ENCODE results near the gene RBM10. TPM values are rescaled to one million over a fixed set of nuclear protein-coding genes. Genes with fewer than 3 reads are reported as not detected.

The RBM10 gene
- total and polyA plus RNA-seq, 3 donors from 2014 or later: 20.4 to 41.3 (median 28.5) TPM

DNA sequence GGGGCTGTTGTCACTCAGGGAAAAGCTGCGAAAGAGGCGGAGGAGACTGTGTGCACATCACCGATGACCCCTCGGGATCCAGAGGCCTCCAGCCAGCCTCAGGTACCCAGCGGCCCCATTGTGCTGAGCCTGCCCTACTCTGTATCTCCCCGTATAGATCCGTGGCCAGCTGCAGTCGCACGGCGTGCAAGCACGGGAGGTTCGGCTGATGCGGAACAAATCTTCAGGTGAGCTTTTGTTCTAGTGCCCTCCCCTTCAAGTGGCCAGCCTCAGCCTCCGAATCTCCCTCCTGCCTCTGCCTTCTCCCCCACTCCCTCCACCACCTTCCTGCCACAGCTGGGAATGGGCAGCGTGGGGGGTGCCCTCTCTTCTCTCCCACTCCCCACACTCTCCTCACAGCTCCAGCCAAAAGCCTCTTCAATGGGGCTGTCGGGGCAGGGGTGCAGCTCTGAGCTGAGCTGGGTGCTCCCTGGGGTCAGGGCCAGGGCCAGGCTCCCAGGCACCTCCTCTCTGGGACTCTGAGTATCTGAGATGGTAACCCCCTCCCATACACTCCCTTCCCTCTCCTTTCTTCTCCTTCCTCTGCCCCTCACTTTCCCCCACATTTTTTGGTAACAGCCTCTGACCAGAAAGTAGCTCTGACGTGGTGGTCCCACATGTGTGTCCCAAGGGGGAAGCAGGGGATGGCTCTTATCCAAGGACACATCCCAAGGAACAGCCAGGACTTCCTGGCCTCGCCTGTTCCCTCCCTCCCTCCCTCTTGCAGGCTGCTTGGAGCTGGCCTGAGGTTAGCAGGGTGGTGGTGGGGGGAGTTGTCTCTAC lies 28.2 kb downstream of the RBM10 start:
- H3K27me3 ChIP-seq: no peaks in the 10 kb centered on the region
- TF ChIP-seq POLR2A (IDR thresholded peaks at IDR 0.05): no peak
- TF ChIP-seq, protein P1, sequence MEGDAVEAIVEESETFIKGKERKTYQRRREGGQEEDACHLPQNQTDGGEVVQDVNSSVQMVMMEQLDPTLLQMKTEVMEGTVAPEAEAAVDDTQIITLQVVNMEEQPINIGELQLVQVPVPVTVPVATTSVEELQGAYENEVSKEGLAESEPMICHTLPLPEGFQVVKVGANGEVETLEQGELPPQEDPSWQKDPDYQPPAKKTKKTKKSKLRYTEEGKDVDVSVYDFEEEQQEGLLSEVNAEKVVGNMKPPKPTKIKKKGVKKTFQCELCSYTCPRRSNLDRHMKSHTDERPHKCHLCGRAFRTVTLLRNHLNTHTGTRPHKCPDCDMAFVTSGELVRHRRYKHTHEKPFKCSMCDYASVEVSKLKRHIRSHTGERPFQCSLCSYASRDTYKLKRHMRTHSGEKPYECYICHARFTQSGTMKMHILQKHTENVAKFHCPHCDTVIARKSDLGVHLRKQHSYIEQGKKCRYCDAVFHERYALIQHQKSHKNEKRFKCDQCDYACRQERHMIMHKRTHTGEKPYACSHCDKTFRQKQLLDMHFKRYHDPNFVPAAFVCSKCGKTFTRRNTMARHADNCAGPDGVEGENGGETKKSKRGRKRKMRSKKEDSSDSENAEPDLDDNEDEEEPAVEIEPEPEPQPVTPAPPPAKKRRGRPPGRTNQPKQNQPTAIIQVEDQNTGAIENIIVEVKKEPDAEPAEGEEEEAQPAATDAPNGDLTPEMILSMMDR (IDR thresholded peaks at IDR 0.05): no peak
- no peaks in the 10 kb centered on the region for H3K9me3 ChIP-seq
- no peak overlapping the region for H3K4me3 ChIP-seq
- H3K4me1 ChIP-seq: peaks cover 3% of the 10 kb centered on the region
- H3K27ac ChIP-seq: no peak overlapping the region
- intact Hi-C loops (cut with DNase I; ENCODE audit: low total_unique reads): no loop called here
- 54 to 72% methylated on average over 5 to 18 of the region's 18 CpGs for WGBS, 2 donors
- no peaks in the 10 kb centered on the region for H3K36me3 ChIP-seq (ENCODE audit: low read depth, missing control alignments)
- no peak for DNase-seq

DNA sequence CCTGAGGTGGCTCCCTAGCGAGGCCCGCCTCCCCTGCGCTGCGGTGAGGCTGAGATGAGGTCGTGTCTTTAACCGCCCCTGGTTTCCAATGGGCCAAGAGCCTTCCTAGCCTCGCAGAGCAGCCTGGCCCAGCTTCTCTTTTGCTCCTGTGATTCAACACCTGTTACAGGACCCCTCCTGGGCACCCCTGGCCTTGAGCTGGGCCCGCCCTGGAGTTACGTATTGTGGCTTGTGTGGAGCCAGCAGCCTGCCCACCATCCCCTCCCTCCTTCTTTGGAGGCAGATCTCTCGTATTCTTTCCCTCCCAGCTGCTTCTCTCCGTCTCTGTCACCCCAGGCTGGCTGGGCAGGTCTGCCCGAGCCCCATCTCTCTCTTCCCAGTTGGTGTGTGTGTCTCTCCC lies 29.4 kb downstream of the RBM10 start:
- TF ChIP-seq, protein P1 (IDR thresholded peaks at IDR 0.05): no peak
- no peak for TF ChIP-seq POLR2A (IDR thresholded peaks at IDR 0.05)

DNA sequence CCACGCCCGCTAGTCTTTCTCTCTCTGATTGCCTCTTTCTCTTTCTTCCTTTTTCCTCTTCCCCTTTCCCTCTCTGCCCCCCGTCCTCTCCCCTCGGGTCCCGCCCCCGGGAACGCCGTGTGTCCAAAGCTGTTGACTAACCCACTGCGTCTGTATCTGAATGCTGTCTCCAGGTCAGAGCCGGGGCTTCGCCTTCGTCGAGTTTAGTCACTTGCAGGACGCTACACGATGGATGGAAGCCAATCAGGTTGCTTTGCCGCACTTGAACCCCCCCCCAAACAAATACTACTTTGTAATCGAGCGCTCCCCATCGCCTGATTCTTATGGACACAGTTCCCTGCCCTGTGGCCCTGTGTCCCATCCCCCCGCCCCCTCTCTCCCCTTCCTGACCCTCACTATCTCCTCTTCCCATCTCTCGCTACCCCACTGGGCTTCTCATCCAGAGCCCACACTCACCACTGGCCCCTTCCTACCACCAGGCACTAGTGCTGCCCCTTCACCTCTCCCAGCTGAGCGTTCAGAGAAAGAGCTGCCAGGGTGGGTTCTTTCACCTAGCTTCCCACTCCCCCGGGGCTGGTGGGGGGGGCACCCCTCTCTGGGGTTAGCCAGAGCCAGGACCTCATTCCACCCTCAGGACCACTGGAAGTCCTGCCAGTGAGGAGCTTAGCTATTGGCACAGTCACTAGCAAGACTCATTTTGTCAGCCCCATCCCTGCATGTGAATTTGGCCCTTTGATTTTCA lies 30.0 kb downstream of the RBM10 start:
- Histone ChIP-seq H3K36me3 (ENCODE audit: low read depth, missing control alignments) (no peaks in the 10 kb centered on the region), H3K27me3 (no peaks in the 10 kb centered on the region)

More for the DNA sequence above, 29.4 kb downstream of the RBM10 start:
- WGBS, 2 donors: 80 to 85% methylated on average over 5 to 11 of the region's 12 CpGs
- Histone ChIP-seq H3K9me3 (no peaks in the 10 kb centered on the region), H3K4me1 (peaks cover 9% of the 10 kb centered on the region), H3K27me3 (no peaks in the 10 kb centered on the region), H3K27ac (no peak overlapping the region), H3K4me3 (no peak overlapping the region), H3K36me3 (ENCODE audit: low read depth, missing control alignments) (no peaks in the 10 kb centered on the region)
- DNase-seq: no peak
- intact Hi-C loops (cut with DNase I; ENCODE audit: low total_unique reads): no loop called here

GRCh38 chrX:47175588-47175980 lies 30.6 kb downstream of the RBM10 start:
- peaks cover 9% of the 10 kb centered on the region for H3K4me1 ChIP-seq
- H3K4me3 ChIP-seq: no peak overlapping the region
- intact Hi-C loops (cut with DNase I; ENCODE audit: low total_unique reads): no loop called here
- WGBS, 2 donors: 88 to 100% methylated on average over 1 to 8 of the region's 12 CpGs
- no peak for TF ChIP-seq POLR2A (IDR thresholded peaks at IDR 0.05)
- TF ChIP-seq, protein P1 (IDR thresholded peaks at IDR 0.05): no peak
- H3K27me3 ChIP-seq: no peaks in the 10 kb centered on the region
- H3K27ac ChIP-seq: no peak overlapping the region
- no peaks in the 10 kb centered on the region for H3K36me3 ChIP-seq (ENCODE audit: low read depth, missing control alignments)
- no peak for DNase-seq
- H3K9me3 ChIP-seq: no peaks in the 10 kb centered on the region

More for the DNA sequence above, 30.0 kb downstream of the RBM10 start:
- 63 to 79% methylated on average over 6 to 21 of the region's 23 CpGs for WGBS, 2 donors
- no peak overlapping the region for H3K27ac ChIP-seq
- peaks cover 9% of the 10 kb centered on the region for H3K4me1 ChIP-seq
- H3K4me3 ChIP-seq: no peak overlapping the region
- no peak for DNase-seq
- no peaks in the 10 kb centered on the region for H3K9me3 ChIP-seq
- intact Hi-C loops (cut with DNase I; ENCODE audit: low total_unique reads): no loop called here
- TF ChIP-seq POLR2A (IDR thresholded peaks at IDR 0.05): no peak
- TF ChIP-seq, protein P1 (IDR thresholded peaks at IDR 0.05): no peak

All from testis (tissue), 3 donors.